HG03135 (cell line): ENCODE data around the gene TBCEL.

Experiments
- ATAC-seq: cut with Tn5 transposase; IDR thresholded peaks from one replicate; pipeline ENCODE4 v1.9.1; 2021; ENCODE audit warnings: mild to moderate bottlenecking, moderate library complexity; ENCODE audit not compliant: unreplicated experiment

The TBCEL gene

GRCh38 chr11:121134741-121135312 is 110.9 kb downstream of the TBCEL start:
- ATAC-seq: no peak

DNA sequence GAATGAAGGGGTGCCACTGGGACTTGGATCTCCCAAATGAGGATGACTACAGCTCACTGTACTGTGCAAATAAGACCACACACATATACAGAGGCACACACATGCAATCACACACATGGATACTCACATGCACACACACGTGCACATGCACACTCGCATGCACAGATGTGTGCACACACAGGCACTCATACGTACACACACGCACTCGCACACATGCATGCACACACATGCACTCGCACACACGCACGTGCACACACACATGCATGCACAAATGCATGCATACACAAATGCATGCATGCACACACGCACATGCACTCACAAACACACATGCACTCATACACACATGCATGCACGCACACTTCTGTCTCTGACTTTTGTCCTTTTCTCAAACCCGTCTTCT is 113.1 kb downstream of the TBCEL start:
- ATAC-seq: no peak

DNA sequence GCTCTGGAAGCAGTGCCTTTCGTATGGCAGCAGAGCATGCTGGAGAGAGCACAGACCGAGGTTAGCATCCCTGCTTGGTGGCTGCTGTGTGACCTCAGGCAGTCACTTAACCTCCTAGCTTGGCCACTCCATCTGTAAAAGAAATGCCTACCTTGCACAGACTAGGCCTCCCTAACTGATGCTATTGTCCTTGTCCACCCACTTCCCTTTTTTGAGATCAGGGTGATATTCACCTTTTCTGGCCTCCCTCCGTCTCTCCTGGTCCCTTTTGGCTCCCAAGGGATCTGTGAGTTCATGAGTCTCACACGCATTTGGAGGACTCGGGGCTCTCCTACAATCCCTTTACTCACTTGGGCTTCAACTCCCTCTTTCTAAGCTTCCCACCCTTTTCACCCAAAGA is 114.4 kb downstream of the TBCEL start:
- ATAC-seq: no peak

GRCh38 chr11:121140369-121140768 is 116.5 kb downstream of the TBCEL start:
- no peak for ATAC-seq
